DND-41 (cell line): Measurements from ENCODE around the gene DOCK6.

Experiments used
- ATAC-seq: fragments of 200-7000 bp; cut with Tn5 transposase; 3 replicates; pipeline ENCODE4 v1.9.1; 2021; ENCODE audit warnings: low read depth; ENCODE audit not compliant: insufficient read depth
- DNase-seq: peaks from one replicate; pipeline ENCODE4 v3.0.0-alpha.2; 2020
- H2AFZ ChIP-seq: 2 replicates; pipeline ENCODE4 v1.6.0; 2012; ENCODE audit warnings: low read depth, low read length
- H3K27ac ChIP-seq: 2 replicates; pipeline ENCODE4 v1.5.1; 2012; ENCODE audit warnings: low read length, inconsistent platforms
- H3K27me3 ChIP-seq: fragments of 200-600 bp; sonication (generic); 2 replicates; pipeline ENCODE4 v1.6.0; 2012; ENCODE audit warnings: low read length, mild to moderate bottlenecking, inconsistent platforms; ENCODE audit not compliant: insufficient read depth, poor library complexity
- H3K36me3 ChIP-seq: 2 replicates; pipeline ENCODE4 v1.5.1; 2012; ENCODE audit warnings: low read length, inconsistent platforms; ENCODE audit not compliant: insufficient read depth
- H3K4me1 ChIP-seq: 2 replicates; pipeline ENCODE4 v1.5.1; 2012; ENCODE audit warnings: mild to moderate bottlenecking, low read length; ENCODE audit not compliant: insufficient read depth
- H3K4me2 ChIP-seq: 2 replicates; pipeline ENCODE4 v1.6.0; 2012; ENCODE audit warnings: mild to moderate bottlenecking, moderate library complexity, low read length, inconsistent platforms; ENCODE audit not compliant: insufficient read depth
- H3K4me3 ChIP-seq, 2 experiments: fragments of 200-600 bp in 1 of 2; shearing (Covaris generic) in 1 of 2; 2 replicates each; pipeline ENCODE4 v1.5.1; 2012 to 2016; ENCODE audit warnings: inconsistent platforms in 2 of 2, low read length in 2 of 2, mild to moderate bottlenecking in 2 of 2, low read depth in 1 of 2, moderate library complexity in 1 of 2
- H3K79me2 ChIP-seq: 2 replicates; pipeline ENCODE4 v1.6.0; 2012; ENCODE audit warnings: low read length, inconsistent platforms; ENCODE audit not compliant: insufficient read depth
- H3K9ac ChIP-seq: 2 replicates; pipeline ENCODE4 v1.6.0; 2012; ENCODE audit warnings: low read depth, mild to moderate bottlenecking, inconsistent platforms, low read length, moderate library complexity
- H3K9me3 ChIP-seq: 2 replicates; pipeline ENCODE4 v1.5.1; 2012; ENCODE audit warnings: low read length, moderate library complexity, mild to moderate bottlenecking, inconsistent platforms; ENCODE audit not compliant: insufficient read depth, severe bottlenecking
- H4K20me1 ChIP-seq: 2 replicates; pipeline ENCODE4 v1.6.0; 2012; ENCODE audit warnings: low read length; ENCODE audit not compliant: insufficient read depth
- EZH2 ChIP-seq: IDR thresholded peaks from 3 replicates; pipeline ENCODE4 v1.6.1; 2012; ENCODE audit warnings: borderline replicate concordance, low read depth, mild to moderate bottlenecking, moderate library complexity, low read length, inconsistent platforms; ENCODE audit not compliant: severe bottlenecking
- TF ChIP-seq, protein P1 (sequence below): IDR thresholded peaks from 2 replicates; pipeline ENCODE4 v1.5.1; 2012; ENCODE audit warnings: borderline replicate concordance, low read length, moderate library complexity, mild to moderate bottlenecking; ENCODE audit not compliant: poor library complexity, severe bottlenecking; ENCODE audit errors: extremely low read depth

DOCK6 gene

DNA sequence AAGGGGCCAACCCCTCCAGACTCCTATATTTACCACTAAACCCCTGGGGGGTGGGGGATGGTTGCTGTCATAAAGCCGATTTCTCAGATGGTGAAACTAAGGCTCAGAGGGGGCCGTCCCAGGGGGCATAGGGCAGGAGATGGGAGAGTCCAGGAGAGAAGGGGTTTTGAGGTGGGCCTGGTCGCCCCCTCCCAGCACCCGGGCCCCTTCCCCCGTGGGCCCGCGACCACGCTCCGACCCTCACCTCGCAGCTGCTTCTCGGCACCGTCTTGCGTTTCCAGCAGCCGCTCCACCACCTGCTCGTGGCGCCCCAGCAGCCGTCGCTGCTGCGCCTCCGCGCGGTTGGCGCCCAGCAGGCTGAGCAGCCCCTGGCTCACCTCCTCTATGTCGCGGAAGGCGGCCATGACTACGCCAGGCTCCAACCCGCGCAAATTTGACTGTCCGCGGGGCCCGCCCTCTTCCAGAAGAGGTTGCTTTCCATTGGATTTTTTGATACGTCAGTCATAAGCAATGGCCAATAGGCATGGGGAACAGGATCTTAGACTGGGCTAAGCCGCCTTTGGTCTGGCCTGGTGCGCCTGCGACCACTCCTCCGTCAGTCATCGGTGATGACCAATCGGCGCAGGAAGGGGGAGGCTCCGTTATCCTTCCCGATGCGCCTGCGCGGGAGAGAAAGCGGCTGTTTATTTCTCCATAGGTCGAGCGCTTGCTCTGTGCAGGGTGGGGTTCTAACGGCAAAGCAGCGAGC, 106.8 kb downstream of the DOCK6 start, which contains the start of gene SPC24:
Gene SPC24, minus strand, starts transcription at position 410 of the 748 bp plus-strand sequence. Its CDS starts 6 bp downstream, at position 404.
- DNase-seq, result peak; percentile 99
- Histone ChIP-seq H3K27me3 (no peaks in the 10 kb centered on the region), H4K20me1 (peaks cover 11% of the 10 kb centered on the region), H3K79me2 (peaks cover 46% of the 10 kb centered on the region), H3K9me3 (no peaks in the 10 kb centered on the region), H2AFZ (peak within 1 kb of the TSS; percentile 84), H3K9ac (peak within 1 kb of the TSS; percentile 92), H3K4me1 (peaks cover 37% of the 10 kb centered on the region), H3K4me3 (peak within 1 kb of the TSS; percentile 85 to 100), H3K4me2 (peak within 1 kb of the TSS; percentile 94), H3K27ac (peak within 1 kb of the TSS; percentile 93), H3K36me3 (peaks cover 37% of the 10 kb centered on the region)
- ATAC-seq, result peak; percentile 96
- TF ChIP-seq, protein P1, sequence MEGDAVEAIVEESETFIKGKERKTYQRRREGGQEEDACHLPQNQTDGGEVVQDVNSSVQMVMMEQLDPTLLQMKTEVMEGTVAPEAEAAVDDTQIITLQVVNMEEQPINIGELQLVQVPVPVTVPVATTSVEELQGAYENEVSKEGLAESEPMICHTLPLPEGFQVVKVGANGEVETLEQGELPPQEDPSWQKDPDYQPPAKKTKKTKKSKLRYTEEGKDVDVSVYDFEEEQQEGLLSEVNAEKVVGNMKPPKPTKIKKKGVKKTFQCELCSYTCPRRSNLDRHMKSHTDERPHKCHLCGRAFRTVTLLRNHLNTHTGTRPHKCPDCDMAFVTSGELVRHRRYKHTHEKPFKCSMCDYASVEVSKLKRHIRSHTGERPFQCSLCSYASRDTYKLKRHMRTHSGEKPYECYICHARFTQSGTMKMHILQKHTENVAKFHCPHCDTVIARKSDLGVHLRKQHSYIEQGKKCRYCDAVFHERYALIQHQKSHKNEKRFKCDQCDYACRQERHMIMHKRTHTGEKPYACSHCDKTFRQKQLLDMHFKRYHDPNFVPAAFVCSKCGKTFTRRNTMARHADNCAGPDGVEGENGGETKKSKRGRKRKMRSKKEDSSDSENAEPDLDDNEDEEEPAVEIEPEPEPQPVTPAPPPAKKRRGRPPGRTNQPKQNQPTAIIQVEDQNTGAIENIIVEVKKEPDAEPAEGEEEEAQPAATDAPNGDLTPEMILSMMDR, result peak; percentile 41
- TF ChIP-seq EZH2, result no peak

- Histone ChIP-seq H3K9ac (peak overlapping the region; percentile 92), H3K27ac (peak overlapping the region; percentile 93), H3K79me2 (peaks cover 54% of the 10 kb centered on the region), H4K20me1 (peaks cover 11% of the 10 kb centered on the region), H3K4me1 (peaks cover 37% of the 10 kb centered on the region), H3K9me3 (no peaks in the 10 kb centered on the region), H3K4me2 (peak overlapping the region; percentile 94), H3K27me3 (no peaks in the 10 kb centered on the region), H3K4me3 (peak overlapping the region; percentile 85 to 100), H3K36me3 (peaks cover 43% of the 10 kb centered on the region), H2AFZ (no peak overlapping the region)
- no peak for DNase-seq
- no peak for TF ChIP-seq EZH2
- TF ChIP-seq, protein P1, result no peak
- no peak for ATAC-seq
Observed at GRCh38 chr19:11154683-11155047, 107.7 kb downstream of the DOCK6 start.

DNA sequence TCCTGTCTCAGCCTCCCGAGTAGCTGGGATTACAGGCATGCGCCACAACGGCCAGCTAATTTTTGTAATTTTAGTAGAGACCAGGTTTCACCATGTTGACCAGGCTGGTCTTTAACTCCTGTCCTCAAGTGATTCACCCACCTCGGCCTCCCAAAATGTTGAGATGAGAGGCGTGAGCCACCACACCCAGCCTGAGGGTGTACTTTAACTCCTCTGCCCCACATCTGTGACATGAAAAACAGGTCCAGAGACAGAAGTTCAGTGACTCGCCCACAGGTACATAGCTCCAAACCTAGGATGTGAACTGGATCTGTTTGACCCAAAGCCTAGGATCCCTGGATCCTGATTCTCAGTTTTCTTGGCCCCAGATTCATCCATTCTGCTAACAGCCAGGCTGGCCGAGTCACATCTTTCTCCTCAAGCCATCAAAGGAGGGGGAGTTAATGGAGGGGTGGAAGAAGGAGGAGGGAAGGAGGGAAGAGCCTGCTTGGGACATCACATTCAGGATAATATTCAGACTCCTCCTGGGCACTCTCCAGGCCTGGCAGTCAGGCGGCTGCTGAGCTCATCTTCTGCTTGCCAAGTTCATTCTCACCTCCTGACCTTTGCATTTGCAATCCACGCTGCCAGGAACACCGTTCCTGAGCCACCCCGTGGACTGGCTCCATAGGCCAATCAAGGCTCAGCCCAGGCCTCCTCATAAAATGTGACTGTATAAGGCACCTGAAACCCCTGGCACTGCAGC, 109.8 kb downstream of the DOCK6 start:
- H3K27ac ChIP-seq, result no peak overlapping the region
- no peak for TF ChIP-seq EZH2
- TF ChIP-seq, protein P1, result no peak
- H2AFZ ChIP-seq, result no peak overlapping the region
- H3K4me2 ChIP-seq, result peak overlapping the region; percentile 35
- H3K27me3 ChIP-seq, result no peaks in the 10 kb centered on the region
- peaks cover 21% of the 10 kb centered on the region for H4K20me1 ChIP-seq
- peaks cover 61% of the 10 kb centered on the region for H3K36me3 ChIP-seq
- no peak for ATAC-seq
- peaks cover 37% of the 10 kb centered on the region for H3K4me1 ChIP-seq
- H3K79me2 ChIP-seq, result peaks cover 70% of the 10 kb centered on the region
- H3K4me3 ChIP-seq, result peak overlapping the region in 1 of 2 experiments; percentile 4; a peak in 1 of 4 replicates
- H3K9ac ChIP-seq, result no peak overlapping the region
- DNase-seq, result no peak
- no peaks in the 10 kb centered on the region for H3K9me3 ChIP-seq
